Measurements from ENCODE around the gene KCNMA1. TPM values are rescaled to one million over a fixed set of nuclear protein-coding genes. Genes with fewer than 3 reads are reported as not detected.

The KCNMA1 gene
- total RNA-seq, 4 donors from 2014 or later = 68.4 to 170 (median 119) TPM

- TF ChIP-seq POLR2AphosphoS5 (IDR thresholded peaks at IDR 0.05) = no peak
- TF ChIP-seq CTCF (IDR thresholded peaks at IDR 0.05) = no peak
- no peak for TF ChIP-seq POLR2A (IDR thresholded peaks at IDR 0.05)
- TF ChIP-seq EP300 (IDR thresholded peaks at IDR 0.05; ENCODE audit: low read depth) = no peak
- Histone ChIP-seq H3K4me3 (no peak overlapping the region), H3K4me1 (peaks cover 0 to 12% (median 2%) of the 10 kb centered on the region in 4 donors), H3K27ac (no peak overlapping the region), H3K9me3 (no peaks in the 10 kb centered on the region), H3K27me3 (no peaks in the 10 kb centered on the region), H3K36me3 (no peaks in the 10 kb centered on the region)
- DNase-seq = no peak
- whole genome bisulfite sequencing, 2 donors (ENCODE audit: low coverage in 1 of 2) = 88 to 94% methylated on average over 2 to 3 of the region's 3 CpGs
- intact Hi-C loops (cut with DNase I; ENCODE audit: low total_unique reads) = no loop called here
- in situ Hi-C loops (cut with MboI; ENCODE audit: low pct_ligation_motif_present in 1 of 4, low pct_unique_long_range_greater_than_20kb in 1 of 4, low sequenced_read_pairs in 3 of 4) = no loop called here
These were observed 627.2 kb downstream of the KCNMA1 start for GRCh38 chr10:77010430-77010829.

GRCh38 chr10:77007834-77008233 is 629.8 kb downstream of the KCNMA1 start:
- intact Hi-C loops (cut with DNase I; ENCODE audit: low total_unique reads) = loop anchor here (10.0 kb wide), 1 partner anchor 1603 kb away; the partner anchor contains the start of gene ZNF503

GRCh38 chr10:77006836-77007511 is 630.6 kb downstream of the KCNMA1 start:
- intact Hi-C loops (cut with DNase I; ENCODE audit: low total_unique reads) (loop anchor here (10.0 kb wide), 1 partner anchor 1602 kb away; the partner anchor contains the start of gene ZNF503), in situ Hi-C loops (cut with MboI; ENCODE audit: low pct_ligation_motif_present in 1 of 4, low pct_unique_long_range_greater_than_20kb in 1 of 4, low sequenced_read_pairs in 3 of 4) (no loop called here)
- H3K27ac ChIP-seq = no peak overlapping the region
- WGBS, 2 donors (ENCODE audit: low coverage in 1 of 2) = 70 to 89% methylated on average over 2 of the region's 2 CpGs
- no peak for DNase-seq
- TF ChIP-seq POLR2A (IDR thresholded peaks at IDR 0.05) (no peak), CTCF (IDR thresholded peaks at IDR 0.05) (no peak), EP300 (IDR thresholded peaks at IDR 0.05; ENCODE audit: low read depth) (no peak), POLR2AphosphoS5 (IDR thresholded peaks at IDR 0.05) (no peak)
- peaks cover 0 to 8% (median 2%) of the 10 kb centered on the region in 4 donors for H3K4me1 ChIP-seq
- H3K27me3 ChIP-seq = no peaks in the 10 kb centered on the region
- no peaks in the 10 kb centered on the region for H3K9me3 ChIP-seq
- no peaks in the 10 kb centered on the region for H3K36me3 ChIP-seq
- no peak overlapping the region for H3K4me3 ChIP-seq

More at GRCh38 chr10:77007834-77008233, 629.8 kb downstream of the KCNMA1 start:
- H3K36me3 ChIP-seq = no peaks in the 10 kb centered on the region
- DNase-seq = no peak
- no peaks in the 10 kb centered on the region for H3K9me3 ChIP-seq
- no peak overlapping the region for H3K4me3 ChIP-seq
- H3K4me1 ChIP-seq = peaks cover 0 to 17% (median 4%) of the 10 kb centered on the region in 4 donors
- in situ Hi-C loops (cut with MboI; ENCODE audit: low pct_ligation_motif_present in 1 of 4, low pct_unique_long_range_greater_than_20kb in 1 of 4, low sequenced_read_pairs in 3 of 4) = no loop called here
- TF ChIP-seq POLR2A (IDR thresholded peaks at IDR 0.05) (no peak), CTCF (IDR thresholded peaks at IDR 0.05) (no peak), POLR2AphosphoS5 (IDR thresholded peaks at IDR 0.05) (no peak), EP300 (IDR thresholded peaks at IDR 0.05; ENCODE audit: low read depth) (no peak)
- WGBS, 2 donors (ENCODE audit: low coverage in 1 of 2) = 70 to 92% methylated on average over 3 to 5 of the region's 5 CpGs
- H3K27me3 ChIP-seq = no peaks in the 10 kb centered on the region
- H3K27ac ChIP-seq = no peak overlapping the region

GRCh38 chr10:77005871-77006270 is 631.7 kb downstream of the KCNMA1 start:
- TF ChIP-seq CTCF (IDR thresholded peaks at IDR 0.05) = no peak
- DNase-seq = no peak
- no peaks in the 10 kb centered on the region for H3K9me3 ChIP-seq
- intact Hi-C loops (cut with DNase I; ENCODE audit: low total_unique reads) = loop anchor here (10.0 kb wide), 1 partner anchor 1601 kb away; the partner anchor contains the start of gene ZNF503
- no peak overlapping the region for H3K4me3 ChIP-seq
- H3K27me3 ChIP-seq = no peaks in the 10 kb centered on the region
- peaks cover 0 to 7% (median 2%) of the 10 kb centered on the region in 4 donors for H3K4me1 ChIP-seq
- H3K36me3 ChIP-seq = no peaks in the 10 kb centered on the region
- in situ Hi-C loops (cut with MboI; ENCODE audit: low pct_ligation_motif_present in 1 of 4, low pct_unique_long_range_greater_than_20kb in 1 of 4, low sequenced_read_pairs in 3 of 4) = no loop called here
- H3K27ac ChIP-seq = peak overlapping the region in 1 of 4 donors; percentile 3
